GOT3 (cell line): ENCODE data around the gene TSPAN18.

ENCODE experiments used
- DNase-seq: peaks from one replicate; lab custom pipeline; 2025; ENCODE audit warnings: mixed read lengths; lab: John Stamatoyannopoulos, UW

TSPAN18 gene

GRCh38 chr11:44916801-44917385 is 190.1 kb downstream of the TSPAN18 start:
- no peak for DNase-seq

- DNase-seq: no peak
These were observed 191.0 kb downstream of the TSPAN18 start for GRCh38 chr11:44917741-44918140.

GRCh38 chr11:44920451-44920850 is 193.7 kb downstream of the TSPAN18 start:
- DNase-seq: no peak

- DNase-seq: no peak
These were observed 196.4 kb downstream of the TSPAN18 start for GRCh38 chr11:44923115-44923514.

GRCh38 chr11:44923806-44924205 is 197.0 kb downstream of the TSPAN18 start:
- no peak for DNase-seq

- DNase-seq: no peak
These were observed 199.3 kb downstream of the TSPAN18 start for GRCh38 chr11:44926036-44926435.

GRCh38 chr11:44927174-44927661 is 200.5 kb downstream of the TSPAN18 start:
- DNase-seq: peak; percentile 9

GRCh38 chr11:44928144-44928543 is 201.4 kb downstream of the TSPAN18 start:
- no peak for DNase-seq

GRCh38 chr11:44928816-44929215 is 202.1 kb downstream of the TSPAN18 start:
- no peak for DNase-seq

- no peak for DNase-seq
These were observed 204.0 kb downstream of the TSPAN18 start for GRCh38 chr11:44930588-44931302.

- no peak for DNase-seq
These were observed 204.7 kb downstream of the TSPAN18 start for GRCh38 chr11:44931466-44931865.

GRCh38 chr11:44934110-44934509 is 207.3 kb downstream of the TSPAN18 start:
- DNase-seq: no peak

GRCh38 chr11:44934735-44935250 is 208.0 kb downstream of the TSPAN18 start:
- DNase-seq: no peak

- no peak for DNase-seq
These were observed 209.8 kb downstream of the TSPAN18 start for GRCh38 chr11:44936525-44936924.

GRCh38 chr11:44936951-44937543 is 210.3 kb downstream of the TSPAN18 start:
- no peak for DNase-seq

- DNase-seq: no peak
These were observed 211.4 kb downstream of the TSPAN18 start for GRCh38 chr11:44938066-44938691.

- no peak for DNase-seq
These were observed 213.1 kb downstream of the TSPAN18 start for GRCh38 chr11:44939673-44940395.

GRCh38 chr11:44940404-44940803 is 213.6 kb downstream of the TSPAN18 start:
- DNase-seq: no peak

- DNase-seq: no peak
These were observed 214.1 kb downstream of the TSPAN18 start for GRCh38 chr11:44940835-44941234.

GRCh38 chr11:44941259-44942021 is 214.7 kb downstream of the TSPAN18 start:
- no peak for DNase-seq
